GM23248 (cell line): ENCODE measurements around the gene CACNA1E.

ENCODE experiments used
- EZH2 ChIP-seq: fragments of 200-600 bp; sonication (generic); IDR thresholded peaks from 2 replicates; pipeline ENCODE4 v1.6.1; 2018; ENCODE audit warnings: antibody characterized with exemption, mild to moderate bottlenecking; ENCODE audit not compliant: insufficient read depth, poor library complexity, severe bottlenecking
- EZH2phosphoT487 ChIP-seq: fragments of 200-600 bp; sonication (generic); IDR thresholded peaks from 2 replicates; pipeline ENCODE4 v1.6.1; 2018; ENCODE audit warnings: antibody characterized with exemption, moderate library complexity, mild to moderate bottlenecking, low read depth; ENCODE audit not compliant: insufficient read depth

GRCh38 chr1:181676269-181676668 is 193.0 kb downstream of the CACNA1E start:
- TF ChIP-seq EZH2, result no peak
- no peak for TF ChIP-seq EZH2phosphoT487
